IMR-90 (cell line): ENCODE measurements around the gene NRP1. TPM values are rescaled to one million over a fixed set of nuclear protein-coding genes. Genes with fewer than 3 reads are reported as not detected.

Source experiments
- ATAC-seq: fragments of 200-7000 bp; cut with Tn5 transposase; 2 replicates; pipeline ENCODE4 v1.9.1; 2020; ENCODE audit warnings: low read depth, mild to moderate bottlenecking, moderate library complexity
- BruUV-seq: library from RNA; stranded (reverse); fragments of 400-500 nt; replicated peaks from 2 replicates; lab custom pipeline; 2021; lab: Mats Ljungman, UMichigan
- CTCF ChIA-PET: fragments of 300-600 bp; formaldehyde crosslinking; extraction: SDS; loops from one replicate; lab custom pipeline; 2021; ENCODE audit warnings: antibody characterized with exemption; lab: Yijun Ruan, JAX
- POLR2A ChIA-PET: fragments of 300-600 bp; sonication (Branson Sonifier 250); formaldehyde crosslinking; loops from one replicate; lab custom pipeline; 2022; ENCODE audit warnings: antibody characterized with exemption; ENCODE audit not compliant: unreplicated experiment; lab: Charles Lee
- DNase-seq: peaks from one replicate; pipeline ENCODE4 v3.0.0; 2013
- H2AFZ ChIP-seq: replicated peaks from 2 replicates; pipeline ENCODE3; 2013; ENCODE audit warnings: low read length, mild to moderate bottlenecking; ENCODE audit not compliant: poor library complexity
- H2AK5ac ChIP-seq: 2 replicates; pipeline ENCODE4 v1.6.1; 2013; ENCODE audit warnings: low read depth, low read length, inconsistent platforms
- H2AK9ac ChIP-seq: replicated peaks from 2 replicates; pipeline ENCODE3; 2013; ENCODE audit warnings: mild to moderate bottlenecking, low read depth, low read length, moderate library complexity; ENCODE audit not compliant: poor library complexity
- H2BK120ac ChIP-seq: 2 replicates; pipeline ENCODE4 v1.6.1; 2013; ENCODE audit warnings: low read depth, low read length, inconsistent platforms
- H2BK15ac ChIP-seq: 3 replicates; pipeline ENCODE4 v1.6.1; 2013; ENCODE audit warnings: low read depth, low read length, inconsistent platforms
- H2BK20ac ChIP-seq: 2 replicates; pipeline ENCODE4 v1.6.1; 2013; ENCODE audit warnings: low read depth, mild to moderate bottlenecking, inconsistent platforms, low read length, moderate library complexity
- H2BK5ac ChIP-seq: 2 replicates; pipeline ENCODE4 v1.6.1; 2013; ENCODE audit warnings: mild to moderate bottlenecking, low read depth, low read length, inconsistent platforms; ENCODE audit not compliant: poor library complexity, severe bottlenecking
- H3K14ac ChIP-seq: replicated peaks from 2 replicates; pipeline ENCODE4 v1.6.1; 2013; ENCODE audit warnings: low read depth, low read length, inconsistent platforms
- H3K18ac ChIP-seq: 2 replicates; pipeline ENCODE4 v1.6.1; 2013; ENCODE audit warnings: low read depth, low read length, control low read depth
- H3K23ac ChIP-seq: 2 replicates; pipeline ENCODE4 v1.6.1; 2013; ENCODE audit warnings: low read depth, low read length, inconsistent platforms
- H3K27ac ChIP-seq: 2 replicates; pipeline ENCODE4 v1.5.1; 2013; ENCODE audit warnings: mild to moderate bottlenecking, control low read depth, low read length; ENCODE audit not compliant: insufficient read depth
- H3K27me3 ChIP-seq: 2 replicates; pipeline ENCODE4 v1.6.1; 2013; ENCODE audit warnings: low read length; ENCODE audit not compliant: control insufficient read depth, insufficient read depth
- H3K36me3 ChIP-seq: 2 replicates; pipeline ENCODE4 v1.6.1; 2013; ENCODE audit warnings: low read length, mixed read lengths; ENCODE audit not compliant: control insufficient read depth, insufficient read depth
- H3K4ac ChIP-seq: 2 replicates; pipeline ENCODE4 v1.6.1; 2013; ENCODE audit warnings: low read depth, low read length, inconsistent platforms
- H3K4me1 ChIP-seq: 2 replicates; pipeline ENCODE4 v1.6.1; 2013; ENCODE audit warnings: low read length, mixed read lengths; ENCODE audit not compliant: control insufficient read depth, insufficient read depth
- H3K4me2 ChIP-seq: 2 replicates; pipeline ENCODE4 v1.6.1; 2013; ENCODE audit warnings: low read depth, mild to moderate bottlenecking, control low read depth, low read length, moderate library complexity
- H3K4me3 ChIP-seq: 2 replicates; pipeline ENCODE4 v1.5.1; 2013; ENCODE audit warnings: low read depth, mild to moderate bottlenecking, control low read depth, low read length, moderate library complexity; ENCODE audit not compliant: insufficient read depth
- H3K56ac ChIP-seq: 2 replicates; pipeline ENCODE4 v1.6.1; 2013; ENCODE audit warnings: low read length, inconsistent platforms; ENCODE audit not compliant: insufficient read depth; ENCODE audit errors: extremely low read depth
- H3K79me1 ChIP-seq, 2 experiments: 2 replicates each; pipeline ENCODE4 v1.6.1; 2013; ENCODE audit warnings: low read length in 2 of 2, inconsistent platforms in 1 of 2, low read depth in 1 of 2
- H3K9ac ChIP-seq: 2 replicates; pipeline ENCODE4 v1.6.1; 2013; ENCODE audit warnings: low read depth, low read length, control low read depth
- H3K9me1 ChIP-seq: 2 replicates; pipeline ENCODE4 v1.6.1; 2013; ENCODE audit warnings: low read length, inconsistent platforms; ENCODE audit not compliant: insufficient read depth
- H3K9me3 ChIP-seq: 2 replicates; pipeline ENCODE4 v1.6.1; 2013; ENCODE audit warnings: low read length; ENCODE audit not compliant: control insufficient read depth, insufficient read depth
- H4K20me1 ChIP-seq: 2 replicates; pipeline ENCODE4 v1.6.1; 2013; ENCODE audit warnings: low read length, inconsistent platforms; ENCODE audit not compliant: insufficient read depth
- H4K5ac ChIP-seq: 2 replicates; pipeline ENCODE4 v1.6.1; 2013; ENCODE audit warnings: mild to moderate bottlenecking, low read depth, low read length, control low read depth
- H4K8ac ChIP-seq, 2 experiments: 2 replicates each; pipeline ENCODE4 v1.6.1; 2013; ENCODE audit warnings: low read depth in 2 of 2, low read length in 2 of 2, control low read depth in 1 of 2, inconsistent platforms in 1 of 2
- H4K91ac ChIP-seq: 2 replicates; pipeline ENCODE4 v1.6.1; 2013; ENCODE audit warnings: low read depth, low read length, inconsistent platforms; ENCODE audit not compliant: insufficient read depth
- BHLHE40 ChIP-seq: fragments of 150-350 bp; IDR thresholded peaks from 2 replicates; pipeline ENCODE4 v1.6.1; 2016; ENCODE audit warnings: mild to moderate bottlenecking, low read depth, low read length
- CTCF ChIP-seq: conservative IDR thresholded peaks from 2 replicates; pipeline ENCODE4 v1.5.1; 2012; ENCODE audit warnings: mild to moderate bottlenecking, low read depth, low read length, improper control_type of control experiment
- FOS ChIP-seq: fragments of 150-350 bp; IDR thresholded peaks from 2 replicates; pipeline ENCODE4 v1.6.1; 2016; ENCODE audit warnings: low read depth, low read length
- RCOR1 ChIP-seq: IDR thresholded peaks from 2 replicates; pipeline ENCODE4 v1.6.1; 2012; ENCODE audit warnings: mild to moderate bottlenecking, low read length, improper control_type of control experiment; ENCODE audit not compliant: insufficient replicate concordance
- WGBS, 2 experiments: methylation state at CpG; one replicate each; pipeline versions ENCODE4 v1.1.5 to v1.1.7; 2013; ENCODE audit warnings: missing lambda C conversion rate in 2 of 2; ENCODE audit not compliant: insufficient read length in 1 of 2; ENCODE audit errors: extremely low coverage in 2 of 2; 5-methylcytosine and 5-hydroxymethylcytosine counted together
- dilution Hi-C: fragments of 300-500 bp; cut with HindIII; formaldehyde crosslinking; loops from one replicate; pipeline ENCODE4 v1.14.3; 2018; ENCODE audit warnings: low sequenced_read_pairs; ENCODE audit not compliant: unreplicated experiment
- in situ Hi-C: fragments of 300-500 bp; cut with MboI; formaldehyde crosslinking; loops from 3 replicates; pipeline ENCODE4 v1.14.3; 2019; ENCODE audit warnings: low sequenced_read_pairs, inconsistent platforms, mixed read lengths
- intact Hi-C: fragments of 100-400 bp; cut with micrococcal nuclease; formaldehyde crosslinking; loops from 2 replicates; pipeline ENCODE4 v1.10.0; 2022
- polyA plus RNA-seq, 3 experiments: library from polyadenylated mRNA; depleted of rRNA; stranded (reverse); fragments of >200 nt; gene quantifications; 2 replicates each; pipeline ENCODE4 v1.2.3, GENCODE V29; 2012; ENCODE audit warnings: low replicate concordance in 1 of 3
- total RNA-seq: library from RNA; depleted of rRNA; stranded (reverse); fragments of >200 nt; gene quantifications from 2 replicates; pipeline ENCODE4 v1.2.3, GENCODE V29; 2012

The NRP1 gene
- total and polyA plus RNA-seq, 2 of the 4 experiments (the other 2 are of a cell fraction): 108 to 227 TPM

- TF ChIP-seq CTCF: no peak
Observed at GRCh38 chr10:33304423-33305225, 29.8 kb downstream of the NRP1 start (continued).

GRCh38 chr10:33303988-33304387 is 30.5 kb downstream of the NRP1 start:
- no peak overlapping the region for H3K18ac ChIP-seq
- TF ChIP-seq RCOR1 (no peak), FOS (no peak), BHLHE40 (no peak)
- no peak overlapping the region for H3K4ac ChIP-seq
- POLR2A ChIA-PET: interaction anchor here (0.6 kb wide), 1 partner anchor 25 kb away, joined by 3 read pairs; no protein-coding TSS in a partner anchor
- DNase-seq: no peak
- no peak overlapping the region for H2AK9ac ChIP-seq
- H3K27ac ChIP-seq: no peak overlapping the region
- no peak overlapping the region for H2BK20ac ChIP-seq
- no peak overlapping the region for H3K4me2 ChIP-seq
- H3K56ac ChIP-seq: no peak overlapping the region
- no peak overlapping the region for H3K14ac ChIP-seq
- peaks cover 54 to 66% of the 10 kb centered on the region in 2 experiments for H3K79me1 ChIP-seq
- no peak overlapping the region for H2AK5ac ChIP-seq
- no CpG with 5 or more reads among the region's 3 CpGs for WGBS, 2 experiments
- H3K4me3 ChIP-seq: no peak overlapping the region
- H2BK120ac ChIP-seq: no peak overlapping the region
- peaks cover 18% of the 10 kb centered on the region for H3K4me1 ChIP-seq
- no peaks in the 10 kb centered on the region for H3K27me3 ChIP-seq
- dilution Hi-C loops (no loop called here), in situ Hi-C loops (no loop called here), intact Hi-C loops (loop anchor here (10.0 kb wide), 1 partner anchor 289 kb away; no protein-coding TSS in a partner anchor)
- no peak overlapping the region for H2AFZ ChIP-seq
- H4K8ac ChIP-seq: no peak overlapping the region
- no peaks in the 10 kb centered on the region for H3K9me3 ChIP-seq
- H3K23ac ChIP-seq: no peak overlapping the region
- no TSS peak for BruUV-seq
- ATAC-seq: no peak
- peaks cover 2% of the 10 kb centered on the region for H3K36me3 ChIP-seq
- peaks cover 9% of the 10 kb centered on the region for H3K9me1 ChIP-seq
- no peak overlapping the region for H4K5ac ChIP-seq
- H4K20me1 ChIP-seq: peaks cover 7% of the 10 kb centered on the region; the same call in 1 of the 2 replicates
- H4K91ac ChIP-seq: no peak overlapping the region
- H2BK5ac ChIP-seq: no peak overlapping the region
- no peak overlapping the region for H3K9ac ChIP-seq
- no peak overlapping the region for H2BK15ac ChIP-seq
- CTCF ChIA-PET: no interaction called here
